HG02973 (cell line): ENCODE data around the gene OSBPL8.
"Not testable (repeated sequence)": the region's sequence is repeated elsewhere in the genome, so short reads cannot be mapped to it uniquely, and the experiment has no call there.

Source experiments
- ATAC-seq: cut with Tn5 transposase; IDR thresholded peaks from one replicate; pipeline ENCODE4 v1.9.1; 2021; ENCODE audit warnings: moderate library complexity; ENCODE audit not compliant: unreplicated experiment

Gene OSBPL8

GRCh38 chr12:76422543-76423438 lies 136.8 kb downstream of the OSBPL8 start:
- no peak for ATAC-seq

DNA sequence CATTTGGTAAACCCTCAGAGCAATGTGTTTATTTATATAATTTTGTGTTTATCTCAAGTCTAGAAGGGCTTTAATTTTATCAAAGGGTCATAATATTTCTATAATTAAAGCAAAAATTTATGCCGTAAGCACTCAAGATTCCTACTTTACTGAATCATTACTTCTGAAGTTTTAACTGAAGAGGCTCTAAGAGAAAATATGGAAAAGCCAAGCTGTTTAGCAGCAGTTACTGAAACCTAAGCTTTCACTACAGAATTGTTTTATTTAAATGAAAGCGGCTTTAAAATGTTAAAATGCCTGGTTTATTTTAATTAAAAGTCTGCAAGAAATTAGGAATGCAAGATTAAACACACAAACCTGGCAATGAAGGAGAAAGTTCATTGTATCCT lies 137.4 kb downstream of the OSBPL8 start:
- ATAC-seq = no peak

DNA sequence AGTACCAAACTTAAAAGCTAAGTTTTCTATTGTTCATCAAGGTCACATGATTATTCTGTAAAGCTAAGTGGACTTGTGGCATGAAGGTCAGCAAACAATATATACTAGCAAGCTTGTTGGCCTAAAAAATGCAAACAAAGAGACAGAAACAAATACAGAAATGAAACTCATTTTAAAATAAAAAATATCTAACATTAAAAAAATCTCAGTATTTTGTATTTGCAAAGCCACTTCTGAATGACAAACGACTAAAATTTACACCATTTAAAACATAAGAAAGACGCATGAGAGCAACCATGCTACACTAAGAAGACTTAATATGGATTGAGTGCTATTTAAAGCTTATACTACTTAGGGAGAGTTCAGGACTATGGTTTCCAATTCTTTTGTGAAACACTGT lies 138.5 kb downstream of the OSBPL8 start:
- no peak for ATAC-seq

GRCh38 chr12:76420222-76420621 lies 139.3 kb downstream of the OSBPL8 start:
- no peak for ATAC-seq

DNA sequence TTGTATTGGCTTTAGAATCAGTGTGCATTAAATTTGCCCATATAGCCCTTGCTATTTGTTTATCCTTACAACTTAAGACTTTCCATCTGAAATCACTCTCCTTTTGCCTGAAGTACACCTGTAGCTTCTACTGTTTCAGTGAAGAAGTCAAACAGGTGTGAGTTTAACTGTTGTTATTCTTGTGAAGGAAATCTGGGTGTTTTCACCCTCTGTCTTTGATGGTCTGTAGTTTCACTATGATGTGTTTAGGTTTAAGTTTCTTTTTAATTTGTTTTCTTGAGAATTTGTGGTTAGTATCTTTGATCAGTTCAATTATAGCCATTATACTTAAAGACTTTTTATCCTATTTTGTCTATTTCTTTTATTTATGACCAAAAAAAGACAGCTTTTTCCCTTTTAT lies 142.5 kb downstream of the OSBPL8 start:
- ATAC-seq = no peak

GRCh38 chr12:76413121-76413520 lies 146.4 kb downstream of the OSBPL8 start:
- no peak for ATAC-seq

DNA sequence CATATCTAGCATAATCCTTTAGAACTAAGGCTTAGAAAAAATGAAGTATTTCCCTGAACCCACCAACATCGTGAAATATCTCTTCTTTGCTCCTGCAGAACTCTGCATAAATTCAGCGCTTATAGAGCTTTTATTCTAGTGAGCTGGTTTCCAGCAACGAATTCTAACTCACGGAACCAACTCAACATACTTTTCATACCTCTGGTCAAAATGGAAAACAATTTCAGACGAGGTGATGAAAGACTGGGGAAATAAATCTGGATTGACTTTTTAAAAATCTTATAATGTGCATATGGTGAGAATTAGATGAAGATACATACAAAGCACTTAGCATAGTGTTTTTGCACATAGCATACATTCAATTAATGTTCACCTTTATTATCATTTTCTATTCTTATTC lies 148.8 kb downstream of the OSBPL8 start:
- no peak for ATAC-seq

GRCh38 chr12:76410371-76410770 lies 149.2 kb downstream of the OSBPL8 start:
- no peak for ATAC-seq

DNA sequence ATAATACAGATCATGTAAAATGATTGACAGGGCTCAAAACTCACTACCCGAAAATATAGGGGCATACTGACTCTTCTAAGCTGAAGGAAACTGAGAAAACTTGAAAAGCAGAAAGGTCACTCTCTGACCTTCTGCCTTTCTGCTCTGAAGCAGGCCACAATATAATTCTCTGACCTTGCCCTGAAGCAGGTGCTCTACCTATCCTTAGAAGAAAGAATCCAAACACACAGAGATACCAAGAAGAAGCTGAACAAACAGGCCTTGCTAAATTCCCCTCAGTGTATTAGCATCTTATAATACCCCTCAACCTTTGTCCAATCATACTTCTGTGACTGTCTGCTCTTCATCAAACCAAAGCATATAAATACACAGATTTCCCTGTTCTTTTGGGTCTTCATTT lies 150.5 kb downstream of the OSBPL8 start:
- ATAC-seq = no peak

GRCh38 chr12:76407710-76408109 lies 151.9 kb downstream of the OSBPL8 start:
- ATAC-seq = no peak

GRCh38 chr12:76402259-76402658 lies 157.3 kb downstream of the OSBPL8 start:
- no peak for ATAC-seq

GRCh38 chr12:76400136-76400535 lies 159.4 kb downstream of the OSBPL8 start:
- ATAC-seq = no peak

DNA sequence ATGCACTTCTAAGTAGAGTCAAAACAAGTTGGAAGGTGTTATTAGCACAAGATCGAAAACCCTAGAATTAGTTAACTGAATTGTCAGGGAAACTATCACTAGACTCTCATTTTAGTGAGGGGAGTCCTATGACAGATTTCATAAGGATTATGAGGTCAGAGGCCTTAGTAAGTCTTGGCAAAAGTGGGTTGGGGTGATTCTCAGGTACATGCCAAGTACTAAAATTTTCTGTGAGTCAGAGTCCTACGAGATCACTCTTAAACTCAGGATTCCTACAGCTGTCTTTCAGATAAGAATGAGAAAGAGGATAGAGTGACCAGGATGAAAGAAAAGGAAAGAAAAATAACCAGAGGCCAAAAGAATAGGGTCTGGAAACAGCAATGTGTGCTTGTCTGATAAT lies 160.5 kb downstream of the OSBPL8 start:
- ATAC-seq = no peak

DNA sequence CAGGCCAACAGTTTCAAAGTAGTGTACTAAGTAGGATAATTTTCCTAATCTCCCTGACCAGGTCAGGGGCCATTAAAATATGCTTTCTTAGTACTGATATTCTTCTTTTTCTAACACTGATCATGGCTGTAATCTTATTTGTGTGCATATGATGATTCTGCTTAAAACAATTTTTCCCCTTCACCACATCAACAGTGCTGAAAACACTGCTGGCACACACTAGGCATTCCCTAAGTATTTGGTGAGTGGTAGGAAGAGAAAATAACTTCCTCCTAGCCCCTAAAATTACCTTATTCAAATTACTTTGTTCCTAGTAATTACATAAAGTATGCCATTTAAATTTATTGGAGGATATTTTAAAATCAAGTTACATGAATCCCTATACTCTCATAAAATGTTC lies 161.5 kb downstream of the OSBPL8 start:
- ATAC-seq = no peak

- ATAC-seq = no peak
Measured at GRCh38 chr12:76391461-76391860, 168.1 kb downstream of the OSBPL8 start.

GRCh38 chr12:76387614-76388013 lies 172.0 kb downstream of the OSBPL8 start:
- ATAC-seq = no peak

DNA sequence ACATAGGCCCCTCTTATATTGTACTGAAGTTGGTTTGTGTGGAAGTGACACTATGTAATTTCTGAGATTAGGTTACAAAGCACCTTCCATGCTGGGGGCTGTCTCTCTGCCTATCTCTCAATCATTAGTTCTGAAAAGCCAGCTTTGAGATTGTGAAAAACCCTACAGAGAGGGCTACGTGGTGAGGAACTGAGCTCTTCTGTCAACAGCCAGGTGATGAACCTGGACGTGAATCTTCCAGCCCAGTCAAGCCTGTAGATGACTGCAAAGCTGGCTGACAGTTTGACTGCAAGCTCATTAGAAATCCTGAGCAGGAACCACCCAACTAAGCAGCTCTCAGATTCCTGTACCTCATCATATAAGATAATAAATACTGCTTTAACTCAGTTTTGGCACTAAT lies 175.0 kb downstream of the OSBPL8 start:
- no peak for ATAC-seq

DNA sequence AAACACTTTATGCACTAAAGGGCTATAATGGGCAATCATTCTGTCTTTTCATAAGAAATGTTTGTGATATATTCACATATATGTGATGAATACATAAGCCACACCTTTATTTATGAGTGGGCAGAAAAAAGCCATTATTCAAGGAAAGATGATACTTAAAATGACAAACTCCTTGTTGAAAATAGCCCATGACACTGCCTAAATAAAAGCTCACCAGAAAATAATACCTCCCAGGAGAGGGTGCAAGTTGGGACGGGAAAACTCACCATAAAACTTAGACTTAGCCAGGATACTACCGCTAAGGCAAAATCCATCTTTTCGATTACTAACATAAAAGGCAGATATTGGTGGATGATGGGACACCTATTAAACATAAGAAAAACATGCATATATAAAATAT lies 175.6 kb downstream of the OSBPL8 start:
- no peak for ATAC-seq

- no peak for ATAC-seq
Measured at GRCh38 chr12:76379261-76379660, 180.3 kb downstream of the OSBPL8 start.

DNA sequence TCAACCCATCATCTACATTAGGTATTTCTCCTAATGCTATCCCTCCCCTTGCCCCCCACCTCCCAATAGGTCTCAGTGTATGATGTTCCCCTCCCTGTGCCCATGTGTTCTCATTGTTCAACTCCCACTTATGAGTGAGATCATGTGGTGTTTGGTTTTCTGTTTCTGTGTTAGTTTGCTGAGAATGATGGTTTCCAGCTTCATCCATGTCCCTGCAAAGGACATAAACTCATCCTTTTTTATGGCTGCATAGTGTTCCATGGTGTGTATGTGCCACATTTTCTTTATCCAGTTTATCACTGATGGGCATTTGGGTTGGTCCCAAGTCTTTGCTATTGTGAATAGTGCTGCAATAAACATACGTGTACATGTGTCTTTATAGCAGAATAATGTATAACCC lies 182.7 kb downstream of the OSBPL8 start:
- not testable (repeated sequence) for ATAC-seq

- ATAC-seq = no peak
Measured at GRCh38 chr12:76375939-76376338, 183.6 kb downstream of the OSBPL8 start.

DNA sequence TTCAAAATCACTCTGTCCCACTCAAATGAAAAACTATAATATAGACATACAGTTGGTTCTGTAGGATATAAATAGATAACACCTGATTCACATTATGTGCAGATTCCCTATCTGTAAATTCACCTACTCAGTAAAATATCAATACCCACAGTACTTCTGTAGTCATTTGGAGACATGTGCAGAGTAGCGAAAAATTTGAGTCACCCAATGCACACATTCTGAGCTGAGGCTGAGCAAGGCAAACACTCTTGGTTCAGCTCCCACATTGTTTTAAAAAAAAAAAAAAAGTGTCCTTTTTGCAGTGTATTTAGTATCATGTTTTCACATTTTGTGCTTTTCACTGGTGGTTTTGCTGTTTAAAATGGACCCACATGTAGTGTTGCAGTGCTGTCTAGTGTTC lies 184.1 kb downstream of the OSBPL8 start:
- no peak for ATAC-seq
